MCF 10A (cell line): ENCODE results near the gene ACO1. TPM values are rescaled to one million over a fixed set of nuclear protein-coding genes. Genes with fewer than 3 reads are reported as not detected.
A peak's percentile ranks its signal among the peaks of the same experiment; 100 is the strongest.

ENCODE experiments used
- BruUV-seq: library from RNA; stranded (reverse); fragments of 400-500 nt; replicated peaks from 2 replicates; lab custom pipeline; 2021; lab: Mats Ljungman, UMichigan
- CTCF ChIA-PET: fragments of 300-600 bp; sonication (Branson Sonifier 250); formaldehyde crosslinking; extraction: SDS; loops from one replicate; lab custom pipeline; 2021; ENCODE audit warnings: antibody characterized with exemption, inconsistent platforms; lab: Yijun Ruan, JAX
- POLR2A ChIA-PET: fragments of 300-600, 350-650 bp; sonication (Branson Sonifier 250); formaldehyde crosslinking; extraction: SDS; loops from one replicate; lab custom pipeline; 2020; ENCODE audit warnings: antibody characterized with exemption, inconsistent platforms; lab: Yijun Ruan, JAX
- DNase-seq: peaks from one replicate; pipeline ENCODE4 v3.0.0-alpha.2; 2018; ENCODE audit not compliant: unreplicated experiment
- H3K27ac Mint-ChIP-seq: one replicate; pipeline ENCODE4 v1.8.0; 2022; ENCODE audit warnings: mild to moderate bottlenecking, low read depth, mixed read lengths; ENCODE audit not compliant: unreplicated experiment
- H3K27me3 Mint-ChIP-seq: one replicate; pipeline ENCODE4 v1.8.0; 2022; ENCODE audit warnings: mixed read lengths; ENCODE audit not compliant: insufficient read depth, unreplicated experiment
- H3K36me3 Mint-ChIP-seq: one replicate; pipeline ENCODE4 v1.8.0; 2022; ENCODE audit warnings: mild to moderate bottlenecking, moderate library complexity, mixed read lengths; ENCODE audit not compliant: insufficient read depth, unreplicated experiment
- H3K4me1 Mint-ChIP-seq: one replicate; pipeline ENCODE4 v1.8.0; 2022; ENCODE audit warnings: mixed read lengths; ENCODE audit not compliant: insufficient read depth, unreplicated experiment
- H3K4me3 Mint-ChIP-seq: one replicate; pipeline ENCODE4 v1.8.0; 2022; ENCODE audit warnings: mild to moderate bottlenecking, moderate library complexity, mixed read lengths; ENCODE audit not compliant: unreplicated experiment
- H3K9me3 Mint-ChIP-seq: one replicate; pipeline ENCODE4 v1.8.0; 2022; ENCODE audit warnings: mixed read lengths; ENCODE audit not compliant: unreplicated experiment
- CTCF ChIP-seq: fragments of 200-600 bp; IDR thresholded peaks from one replicate; pipeline ENCODE4 v1.8.0; 2022; ENCODE audit warnings: antibody characterized with exemption, mild to moderate bottlenecking; ENCODE audit not compliant: unreplicated experiment
- intact Hi-C: fragments of 100-400 bp; cut with micrococcal nuclease; formaldehyde crosslinking; loops from 2 replicates; pipeline ENCODE4 v1.14.1; 2022
- total RNA-seq: library from RNA; stranded (reverse); gene quantifications from 2 replicates; pipeline ENCODE4 v1.2.3, GENCODE V29; 2022

The ACO1 gene
- total RNA-seq, 1 experiment from 2014 or later = 28.6 TPM

GRCh38 chr9:32385885-32386283 is 1.4 kb downstream of the ACO1 start:
- DNase-seq = no peak
- TF ChIP-seq CTCF = no peak
- BruUV-seq = no TSS peak
- H3K36me3 Mint-ChIP-seq = peaks cover 12% of the 10 kb centered on the region
- ChIA-PET CTCF (interaction anchor here (0.9 to 4.8 kb wide), 6 partner anchors 9 to 194 kb away, joined by 3 to 73 read pairs (median 14); partner anchors contain the start of genes NDUFB6 and RIGI), POLR2A (interaction anchor here (0.6 to 5.0 kb wide), 8 partner anchors 11 to 1234 kb away, joined by 3 to 61 read pairs (median 10); partner anchors contain the start of genes NDUFB6, RIGI, SMIM27 and TOPORS)
- H3K4me1 Mint-ChIP-seq = peaks cover 15% of the 10 kb centered on the region
- intact Hi-C loops = loop anchor here (2.0 kb wide), 1 partner anchor 41 kb away; no protein-coding TSS in a partner anchor
- H3K9me3 Mint-ChIP-seq = no peaks in the 10 kb centered on the region
- H3K27ac Mint-ChIP-seq = no peak overlapping the region
- H3K4me3 Mint-ChIP-seq = peak overlapping the region; percentile 84
- H3K27me3 Mint-ChIP-seq = peaks cover 14% of the 10 kb centered on the region

DNA sequence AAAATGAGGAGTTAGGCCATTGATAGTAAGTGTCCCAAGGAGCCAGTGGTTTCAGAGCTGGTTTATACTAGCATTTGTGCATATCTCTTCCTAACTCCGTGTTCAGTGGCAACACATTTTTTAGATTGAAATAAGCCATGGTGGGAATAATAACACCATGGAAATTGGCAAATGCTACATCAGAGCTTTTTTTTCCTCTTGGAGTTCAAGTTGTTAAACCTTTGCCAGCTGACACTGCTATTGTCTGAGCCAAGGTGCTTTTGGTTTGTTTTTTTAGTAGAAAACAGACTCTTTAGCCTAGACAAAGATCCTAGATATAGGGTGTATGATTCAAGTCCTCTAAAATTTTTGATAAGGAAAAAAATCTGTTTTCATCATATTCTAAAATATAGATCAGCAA is 2.8 kb downstream of the ACO1 start:
- H3K27me3 Mint-ChIP-seq = peaks cover 5% of the 10 kb centered on the region
- H3K36me3 Mint-ChIP-seq = peaks cover 12% of the 10 kb centered on the region
- DNase-seq = no peak
- H3K4me3 Mint-ChIP-seq = no peak overlapping the region
- ChIA-PET CTCF (interaction anchor here (0.7 to 1.8 kb wide), 5 partner anchors 46 to 186 kb away, joined by 3 to 7 read pairs (median 4); partner anchors contain the start of genes NDUFB6 and RIGI), POLR2A (interaction anchor here (1.6 kb wide), 1 partner anchor 139 kb away, joined by 5 read pairs; the partner anchor contains the start of gene RIGI)
- TF ChIP-seq CTCF = no peak
- intact Hi-C loops = no loop called here
- H3K9me3 Mint-ChIP-seq = no peaks in the 10 kb centered on the region
- H3K4me1 Mint-ChIP-seq = peaks cover 15% of the 10 kb centered on the region
- no TSS peak for BruUV-seq
- no peak overlapping the region for H3K27ac Mint-ChIP-seq

- ChIA-PET CTCF (interaction anchor here (0.6 to 2.1 kb wide), 7 partner anchors 9 to 199 kb away, joined by 3 to 10 read pairs (median 5); partner anchors contain the start of genes NDUFB6 and RIGI), POLR2A (interaction anchor here (1.0 kb wide), 1 partner anchor 191 kb away, joined by 4 read pairs; no protein-coding TSS in a partner anchor)
- no peak for DNase-seq
- Mint-ChIP-seq H3K27ac (no peak overlapping the region), H3K36me3 (peaks cover 18% of the 10 kb centered on the region), H3K27me3 (no peaks in the 10 kb centered on the region), H3K4me1 (peaks cover 12% of the 10 kb centered on the region), H3K4me3 (no peak overlapping the region), H3K9me3 (no peaks in the 10 kb centered on the region)
- intact Hi-C loops = no loop called here
- BruUV-seq = no TSS peak
- TF ChIP-seq CTCF = no peak
These were observed 4.9 kb downstream of the ACO1 start for GRCh38 chr9:32389365-32389764.

DNA sequence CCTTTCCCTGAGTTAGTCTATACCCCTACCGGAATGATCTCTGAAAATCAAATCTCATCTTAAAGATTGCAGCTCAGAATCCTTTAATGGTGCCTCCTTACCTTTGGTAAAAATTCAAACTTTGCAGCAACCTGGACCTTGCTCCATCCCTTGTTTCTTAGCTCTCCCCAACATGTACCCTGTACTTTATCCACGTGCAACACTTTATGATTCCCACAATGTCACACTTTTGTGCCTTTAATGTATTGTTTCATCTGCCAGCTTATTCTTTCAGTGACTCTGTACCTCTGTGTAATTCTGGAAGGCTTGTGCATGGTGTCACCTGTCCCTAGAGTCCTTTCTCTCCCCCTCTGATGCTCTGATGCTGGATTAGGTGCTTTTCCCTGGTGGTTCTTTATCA is 9.5 kb downstream of the ACO1 start:
- CTCF ChIA-PET = interaction anchor here (1.1 to 3.7 kb wide), 3 partner anchors 9 to 186 kb away, joined by 3 to 12 read pairs (median 4); partner anchors contain the start of gene ACO1

More for the DNA sequence above, 9.5 kb downstream of the ACO1 start:
- intact Hi-C loops = no loop called here
- no peaks in the 10 kb centered on the region for H3K27me3 Mint-ChIP-seq
- peak overlapping the region; percentile 5 for H3K27ac Mint-ChIP-seq
- no TSS peak for BruUV-seq
- H3K4me1 Mint-ChIP-seq = peaks cover 28% of the 10 kb centered on the region
- H3K9me3 Mint-ChIP-seq = no peaks in the 10 kb centered on the region
- no peak for TF ChIP-seq CTCF
- POLR2A ChIA-PET = interaction anchor here (1.4 kb wide), 1 partner anchor 9 kb away, joined by 8 read pairs; the partner anchor contains the start of gene ACO1
- H3K4me3 Mint-ChIP-seq = no peak overlapping the region
- peaks cover 17% of the 10 kb centered on the region for H3K36me3 Mint-ChIP-seq
- no peak for DNase-seq
